Measurements from ENCODE around the gene GPR55.

Gene GPR55

DNA sequence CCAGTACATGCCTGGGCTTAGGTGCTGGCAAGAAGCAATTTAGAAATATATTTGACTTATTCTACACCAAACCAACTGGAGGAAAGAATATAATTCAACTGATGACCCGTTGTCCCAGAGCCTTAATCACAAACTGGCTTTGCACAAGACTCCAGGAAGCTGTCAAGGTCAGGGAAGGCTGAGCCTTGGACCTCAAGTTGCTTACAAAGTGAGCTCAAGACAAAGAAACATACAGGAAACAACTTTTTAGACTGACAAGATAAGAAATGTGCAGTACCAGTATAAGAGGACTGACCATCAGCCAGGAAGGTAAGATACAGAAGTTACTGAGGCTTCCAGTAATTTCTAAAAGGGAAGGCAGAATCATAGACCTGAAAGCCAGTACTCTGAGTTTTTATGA is 35.0 kb upstream of the GPR55 start:
- peak overlapping the region; percentile 78; the same call in 1 of the 2 replicates for H3K4me2 ChIP-seq
- peaks cover 56% of the 10 kb centered on the region for H3K4me1 ChIP-seq (ENCODE audit: low read depth, poor library complexity, severe bottlenecking)
- H2AFZ ChIP-seq (ENCODE audit: low read depth) = peak overlapping the region; percentile 16; the same call in 1 of the 2 replicates
- H3K79me2 ChIP-seq (ENCODE audit: insufficient read depth, low read depth) = 0 out of 2 replicates have a peak, but pooled peaks cover 7% of the 10 kb centered on the region
- H3K27ac ChIP-seq = peak overlapping the region; percentile 97; the same call in 1 of the 2 replicates
- no peaks in the 10 kb centered on the region for H4K20me1 ChIP-seq (ENCODE audit: insufficient read depth)
- no peaks in the 10 kb centered on the region for H3K27me3 ChIP-seq (ENCODE audit: insufficient read depth, low read depth)
- H3K36me3 ChIP-seq (ENCODE audit: insufficient read depth) = no peaks in the 10 kb centered on the region
- H3K9ac ChIP-seq = no peak overlapping the region
- TF ChIP-seq, protein P1, sequence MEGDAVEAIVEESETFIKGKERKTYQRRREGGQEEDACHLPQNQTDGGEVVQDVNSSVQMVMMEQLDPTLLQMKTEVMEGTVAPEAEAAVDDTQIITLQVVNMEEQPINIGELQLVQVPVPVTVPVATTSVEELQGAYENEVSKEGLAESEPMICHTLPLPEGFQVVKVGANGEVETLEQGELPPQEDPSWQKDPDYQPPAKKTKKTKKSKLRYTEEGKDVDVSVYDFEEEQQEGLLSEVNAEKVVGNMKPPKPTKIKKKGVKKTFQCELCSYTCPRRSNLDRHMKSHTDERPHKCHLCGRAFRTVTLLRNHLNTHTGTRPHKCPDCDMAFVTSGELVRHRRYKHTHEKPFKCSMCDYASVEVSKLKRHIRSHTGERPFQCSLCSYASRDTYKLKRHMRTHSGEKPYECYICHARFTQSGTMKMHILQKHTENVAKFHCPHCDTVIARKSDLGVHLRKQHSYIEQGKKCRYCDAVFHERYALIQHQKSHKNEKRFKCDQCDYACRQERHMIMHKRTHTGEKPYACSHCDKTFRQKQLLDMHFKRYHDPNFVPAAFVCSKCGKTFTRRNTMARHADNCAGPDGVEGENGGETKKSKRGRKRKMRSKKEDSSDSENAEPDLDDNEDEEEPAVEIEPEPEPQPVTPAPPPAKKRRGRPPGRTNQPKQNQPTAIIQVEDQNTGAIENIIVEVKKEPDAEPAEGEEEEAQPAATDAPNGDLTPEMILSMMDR (conservative IDR thresholded peaks at IDR 0.05; ENCODE audit: low read depth, low read length) = no peak
- H3K4me3 ChIP-seq (IDR thresholded peaks at IDR 0.05; ENCODE audit: insufficient read depth, low read depth, low read length) = no peak overlapping the region

- Histone ChIP-seq H2AFZ (ENCODE audit: low read depth) (peak overlapping the region; percentile 41; the same call in 1 of the 2 replicates), H3K27me3 (ENCODE audit: insufficient read depth, low read depth) (no peaks in the 10 kb centered on the region), H3K79me2 (ENCODE audit: insufficient read depth, low read depth) (0 out of 2 replicates have a peak, but pooled peaks cover 7% of the 10 kb centered on the region), H3K4me1 (ENCODE audit: low read depth, poor library complexity, severe bottlenecking) (peaks cover 66% of the 10 kb centered on the region), H3K4me3 (IDR thresholded peaks at IDR 0.05; ENCODE audit: insufficient read depth, low read depth, low read length) (peak overlapping the region; percentile 13), H3K27ac (peak overlapping the region; percentile 97), H4K20me1 (ENCODE audit: insufficient read depth) (no peaks in the 10 kb centered on the region), H3K36me3 (ENCODE audit: insufficient read depth) (no peaks in the 10 kb centered on the region), H3K4me2 (peak overlapping the region; percentile 78), H3K9ac (peak overlapping the region; percentile 92; the same call in 1 of the 2 replicates)
- TF ChIP-seq, protein P1 (conservative IDR thresholded peaks at IDR 0.05; ENCODE audit: low read depth, low read length) = no peak
These were observed 34.0 kb upstream of the GPR55 start for GRCh38 chr2:230958820-230959756.

- H3K4me2 ChIP-seq = peak overlapping the region; percentile 78
These were observed 32.8 kb upstream of the GPR55 start for GRCh38 chr2:230957756-230958391.

More at GRCh38 chr2:230957756-230958391, 32.8 kb upstream of the GPR55 start:
- Histone ChIP-seq H3K27me3 (ENCODE audit: insufficient read depth, low read depth) (no peaks in the 10 kb centered on the region), H3K4me3 (IDR thresholded peaks at IDR 0.05; ENCODE audit: insufficient read depth, low read depth, low read length) (peak overlapping the region; percentile 74), H3K36me3 (ENCODE audit: insufficient read depth) (no peaks in the 10 kb centered on the region), H3K4me1 (ENCODE audit: low read depth, poor library complexity, severe bottlenecking) (peaks cover 74% of the 10 kb centered on the region), H3K27ac (peak overlapping the region; percentile 97), H2AFZ (ENCODE audit: low read depth) (peak overlapping the region; percentile 25; the same call in 1 of the 2 replicates), H4K20me1 (ENCODE audit: insufficient read depth) (no peaks in the 10 kb centered on the region), H3K9ac (peak overlapping the region; percentile 92), H3K79me2 (ENCODE audit: insufficient read depth, low read depth) (0 out of 2 replicates have a peak, but pooled peaks cover 7% of the 10 kb centered on the region)
- TF ChIP-seq, protein P1 (conservative IDR thresholded peaks at IDR 0.05; ENCODE audit: low read depth, low read length) = no peak

Data from KMS-11 (cell line).